ENCODE data around the gene CCL4L2. TPM values are rescaled to one million over a fixed set of nuclear protein-coding genes. Genes with fewer than 3 reads are reported as not detected.
"Not testable (repeated sequence)": the region's sequence is repeated elsewhere in the genome, so short reads cannot be mapped to it uniquely, and the experiment has no call there.

The CCL4L2 gene
- total RNA-seq, 1 donor from 2014 or later: 19.3 TPM

DNA sequence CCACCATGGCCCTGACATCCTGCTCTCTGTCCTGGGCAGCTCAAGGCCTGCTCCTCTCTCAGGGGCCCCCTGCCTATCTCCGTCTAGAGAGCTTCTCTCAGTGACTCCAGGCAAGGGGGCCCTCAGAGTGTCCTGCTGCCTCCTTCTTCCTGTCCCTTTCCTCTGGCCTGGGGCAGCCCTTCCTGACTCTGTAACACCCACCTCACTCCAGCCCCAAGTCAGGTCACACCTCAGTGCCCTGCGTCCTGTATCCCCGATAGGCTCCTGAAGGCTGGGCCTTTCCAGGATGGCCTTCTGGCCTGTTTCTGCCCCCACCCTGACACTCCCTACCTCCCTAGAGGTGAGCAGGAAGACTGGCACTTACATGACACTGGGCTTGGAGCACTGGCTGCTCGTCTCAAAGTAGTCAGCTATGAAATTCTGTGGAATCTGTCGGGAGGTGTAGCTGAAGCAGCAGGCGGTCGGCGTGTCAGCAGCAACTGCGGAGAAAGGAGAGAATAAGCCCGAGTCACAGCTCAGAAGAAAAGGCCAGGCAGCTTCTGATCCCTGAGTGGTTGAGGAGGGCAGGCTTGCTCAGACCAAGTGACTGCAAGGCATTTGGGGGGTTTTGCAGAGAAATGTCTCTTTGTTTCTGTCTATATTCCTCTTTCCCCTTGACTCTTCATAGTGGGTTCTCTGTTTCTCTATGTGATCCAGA, 15.3 kb upstream of the CCL4L2 start:
- no peak for DNase-seq

DNA sequence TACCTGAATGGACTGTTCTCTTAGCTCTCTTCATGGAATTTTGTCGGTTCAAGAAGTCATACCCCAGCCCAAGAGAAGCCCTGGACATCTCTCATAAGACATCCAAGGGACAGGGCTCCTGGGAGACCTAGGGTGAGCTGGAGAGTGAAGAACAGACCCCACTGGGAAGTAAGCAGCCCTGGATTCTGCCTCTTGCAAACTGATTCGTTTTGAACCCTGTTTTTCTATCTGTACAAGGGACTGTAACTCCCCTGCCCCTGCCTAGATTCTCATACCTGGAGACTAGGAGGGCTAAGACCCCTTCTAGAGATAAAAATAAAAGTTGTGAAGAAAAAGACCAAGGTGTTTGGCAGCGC, 14.8 kb upstream of the CCL4L2 start:
- DNase-seq: no peak

DNA sequence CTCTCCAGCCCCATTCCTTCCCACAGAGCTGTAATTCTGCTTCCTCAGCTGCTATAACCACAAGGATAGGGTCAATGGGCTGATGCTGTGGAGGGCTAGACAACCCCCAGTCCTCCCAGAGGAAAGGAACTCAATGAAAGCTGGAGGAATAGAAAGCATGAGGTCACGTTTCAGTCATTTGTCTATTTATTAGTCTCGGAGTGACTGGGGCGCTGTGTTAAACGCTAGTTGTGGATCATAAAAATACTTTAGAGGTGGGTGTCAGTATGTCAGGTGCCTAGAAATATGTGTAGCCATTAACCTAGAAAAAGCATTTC, 13.5 kb upstream of the CCL4L2 start:
- no peak for DNase-seq

DNA sequence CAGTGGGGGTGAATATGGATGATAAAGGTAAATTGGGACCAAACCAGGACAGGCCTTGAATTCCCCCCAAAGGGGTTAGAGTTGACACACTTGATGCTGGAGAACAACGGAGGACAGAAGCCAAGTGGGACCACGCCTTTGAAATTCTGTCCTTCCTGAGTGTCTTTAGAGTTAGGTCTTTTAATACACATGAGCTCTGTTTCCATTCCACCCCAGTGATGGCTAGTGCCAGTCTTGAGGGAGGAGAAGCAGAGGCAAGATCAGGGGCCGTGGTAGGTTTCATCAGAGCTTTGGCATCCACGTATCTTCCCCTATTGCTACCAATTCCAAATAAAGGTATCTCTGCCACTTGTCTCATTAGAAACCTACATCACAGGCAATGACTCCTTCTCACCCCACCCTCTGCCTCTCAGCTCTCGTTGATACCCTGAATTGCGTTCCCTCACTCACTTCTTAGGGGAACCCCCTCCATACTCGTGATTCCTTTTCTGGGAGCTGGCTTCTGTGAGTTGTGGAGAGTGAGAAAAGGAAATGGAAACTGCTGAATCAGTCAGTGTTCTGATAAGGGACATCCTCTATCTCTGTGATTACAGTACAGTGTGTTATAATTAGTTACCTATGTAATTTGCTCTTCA, 11.9 kb upstream of the CCL4L2 start:
- DNase-seq: no peak

DNA sequence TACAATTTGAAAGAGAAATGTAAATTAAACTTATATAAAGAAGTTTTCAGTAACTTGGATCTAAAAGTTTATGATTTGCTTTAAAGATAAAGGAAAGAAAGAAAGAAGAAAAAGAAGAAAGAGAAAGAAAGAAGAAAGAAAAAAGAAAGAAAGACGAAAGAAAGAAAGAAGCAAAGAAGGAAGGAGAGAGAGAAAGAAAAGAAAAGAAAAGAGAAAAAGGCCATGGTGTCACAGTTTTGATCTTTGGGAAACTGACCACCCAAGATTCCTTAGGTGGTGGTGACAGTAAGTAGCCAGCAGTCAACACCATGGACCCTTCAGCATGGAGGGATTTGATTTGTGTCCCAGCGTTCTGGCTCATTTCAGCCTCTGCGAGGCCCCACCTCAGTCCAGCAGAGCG, 9.8 kb upstream of the CCL4L2 start:
- not testable (repeated sequence) for DNase-seq

DNA sequence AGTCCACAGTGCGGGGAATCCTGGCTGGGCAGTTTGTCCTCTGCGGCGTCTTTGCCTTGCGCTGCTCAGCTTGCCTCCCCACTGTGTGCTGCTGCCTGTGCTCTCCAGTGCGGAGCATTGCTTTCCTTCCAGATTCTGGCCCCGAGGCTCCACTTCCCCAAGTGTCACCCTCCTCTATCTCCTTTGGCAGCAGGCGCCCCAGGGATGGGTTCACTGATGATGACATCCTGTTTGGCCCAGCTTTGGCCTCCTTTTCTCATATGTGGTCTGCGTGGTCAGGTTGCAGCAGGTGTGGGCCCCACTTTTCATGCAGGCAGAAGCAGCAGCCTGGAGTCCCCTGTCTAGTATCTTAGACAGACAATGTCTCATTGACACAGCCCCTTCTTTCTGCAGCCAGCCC, 9.4 kb upstream of the CCL4L2 start:
- DNase-seq: not testable (repeated sequence)

DNA sequence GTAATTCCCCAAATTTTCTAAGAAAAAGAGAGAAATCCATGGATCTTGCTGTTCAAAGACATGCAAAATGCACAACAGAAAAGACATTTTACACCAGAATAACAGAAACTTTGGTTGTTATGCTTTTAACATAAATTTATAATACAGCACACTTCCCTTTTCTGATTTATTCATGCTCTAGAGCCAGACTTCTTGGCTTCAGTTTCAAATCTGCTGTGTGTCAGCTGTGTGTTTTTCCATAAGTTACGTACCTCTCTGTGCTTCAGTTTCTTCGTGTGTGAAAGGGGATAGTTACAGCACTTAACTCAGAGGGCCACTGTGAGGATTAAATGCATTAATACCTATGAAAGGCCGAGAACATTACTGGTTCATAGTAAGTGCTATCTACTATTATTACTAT, 7.5 kb upstream of the CCL4L2 start:
- DNase-seq: no peak

DNA sequence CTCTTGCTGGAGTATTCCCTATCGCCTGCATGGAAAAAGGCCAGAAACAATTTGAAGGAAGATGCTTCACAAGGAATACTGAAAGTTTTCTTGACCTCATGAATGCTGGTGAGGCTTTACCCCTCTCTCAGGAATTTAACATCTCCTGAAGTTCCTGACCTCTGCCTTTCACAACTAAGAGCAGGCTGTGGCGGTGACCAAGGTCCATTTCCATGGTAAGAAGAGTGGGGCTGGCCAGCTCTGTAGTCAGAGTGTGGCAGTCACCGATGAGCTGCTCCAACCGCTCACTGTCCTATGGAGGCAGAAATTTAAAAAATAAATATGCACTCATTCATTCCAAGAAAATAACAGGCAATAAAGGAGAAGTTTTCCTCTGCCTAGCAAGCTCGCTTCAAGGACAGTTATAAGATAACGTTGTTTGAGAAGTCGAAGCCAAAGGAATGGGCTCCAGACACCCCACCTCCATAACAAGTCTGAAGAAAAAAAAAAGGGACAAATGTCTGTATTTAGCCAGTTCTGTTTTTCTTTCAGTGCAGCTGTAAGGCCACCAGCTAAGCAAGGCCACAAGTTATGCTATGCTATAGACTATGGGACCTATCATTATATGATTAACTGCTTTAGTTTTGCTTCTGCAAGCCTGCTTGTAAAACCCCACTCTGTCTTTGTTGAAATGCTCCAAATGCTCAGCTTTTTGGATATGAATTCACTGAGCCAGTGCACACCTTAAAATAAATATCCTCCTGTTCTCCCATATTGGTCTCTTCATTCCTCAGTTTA, 6.0 kb upstream of the CCL4L2 start:
- DNase-seq: no peak

DNA sequence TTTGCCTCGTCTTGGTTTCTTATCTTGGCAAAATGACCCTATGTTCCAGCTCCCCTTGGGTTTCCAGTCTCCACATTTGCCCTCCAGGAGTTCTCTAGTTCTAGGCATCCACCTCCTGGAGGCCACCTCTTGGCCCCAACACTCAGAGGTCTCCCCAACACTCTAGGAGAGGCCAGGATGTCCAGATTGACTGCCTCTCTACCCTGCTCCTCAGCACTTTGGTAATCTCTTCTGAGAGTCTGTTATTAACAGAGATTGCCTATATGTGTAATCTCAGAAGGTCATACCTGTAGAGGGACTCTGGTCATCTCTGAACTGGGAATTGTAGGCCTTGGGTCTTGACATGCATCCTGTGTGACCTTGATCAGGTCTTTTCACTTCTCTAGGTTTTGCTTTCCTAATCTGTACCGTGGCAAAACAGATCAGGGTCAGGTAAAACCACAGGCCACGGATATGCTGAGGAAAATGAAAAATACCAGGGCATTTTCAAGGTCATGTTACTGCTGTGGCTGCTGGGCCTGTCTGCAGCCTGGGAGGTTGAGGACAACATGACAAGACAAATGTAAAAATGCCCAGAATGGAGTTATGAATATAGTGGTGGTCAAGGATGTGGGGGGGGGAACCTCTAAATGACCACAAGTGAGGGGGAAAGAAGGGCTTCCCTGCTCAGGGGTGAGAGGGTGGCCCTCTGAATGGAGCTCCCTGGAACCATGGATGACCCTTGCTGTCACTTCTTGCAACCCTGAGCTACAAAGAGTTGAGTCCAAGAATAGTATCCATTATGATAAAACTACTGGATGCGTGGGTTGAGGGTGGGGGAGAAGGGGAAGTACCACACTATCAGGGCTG, 5.0 kb upstream of the CCL4L2 start:
- DNase-seq: no peak

DNA sequence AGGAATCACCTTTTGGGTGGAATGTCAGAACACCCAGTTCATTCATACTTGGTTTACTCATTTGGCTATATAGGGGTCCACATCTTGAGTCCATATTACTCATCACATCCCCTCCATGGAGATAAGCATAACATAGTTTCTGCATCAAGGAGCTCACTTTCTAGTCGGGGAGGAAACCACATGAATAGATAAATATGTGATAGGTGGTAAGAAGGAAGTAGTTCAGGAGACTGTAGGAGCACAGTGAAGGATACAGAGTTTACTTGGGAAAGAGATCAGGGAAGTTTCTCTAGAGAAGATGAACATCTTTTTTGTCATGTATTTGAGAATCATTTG, 4.4 kb upstream of the CCL4L2 start:
- not testable (repeated sequence) for DNase-seq

DNA sequence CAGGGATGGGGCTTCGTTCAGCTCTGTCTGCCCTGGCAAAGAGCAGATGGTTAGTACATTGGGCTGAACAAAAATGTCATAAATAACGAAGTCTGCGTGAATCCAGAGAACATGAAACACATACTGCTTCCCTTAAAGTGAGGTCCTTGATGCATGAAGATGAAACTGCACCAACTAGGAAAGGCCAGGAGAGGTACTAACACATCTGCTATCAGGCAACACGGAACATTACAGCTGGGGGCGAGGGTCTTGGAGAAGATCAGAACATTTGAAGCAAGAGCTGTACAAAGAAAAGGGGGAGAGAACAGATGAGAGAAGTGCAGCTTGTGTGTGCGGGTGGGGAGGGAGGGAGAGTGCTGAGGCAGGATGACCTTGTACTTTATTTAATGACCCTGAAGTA, 3.5 kb upstream of the CCL4L2 start:
- DNase-seq: not testable (repeated sequence)

DNA sequence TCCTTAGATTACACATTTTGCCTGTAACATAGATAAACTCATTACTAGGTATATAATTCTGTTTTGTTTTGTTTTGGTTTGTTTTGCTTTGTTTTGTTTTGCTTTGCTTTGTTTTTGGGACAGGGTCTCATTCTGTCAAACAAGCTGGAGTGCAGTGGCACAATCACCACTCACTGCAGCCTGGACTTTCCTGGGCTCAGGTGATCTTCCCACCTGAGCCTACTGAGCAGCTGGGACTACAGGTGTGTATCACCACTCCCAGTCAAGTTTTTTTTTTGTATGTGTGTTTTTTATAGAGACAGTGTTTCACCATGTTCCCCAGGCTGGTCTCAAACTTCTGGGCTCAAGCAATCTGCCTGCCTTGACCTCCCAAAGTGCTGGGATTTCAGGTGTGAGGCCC, 1.3 kb upstream of the CCL4L2 start:
- no peak for DNase-seq

DNA sequence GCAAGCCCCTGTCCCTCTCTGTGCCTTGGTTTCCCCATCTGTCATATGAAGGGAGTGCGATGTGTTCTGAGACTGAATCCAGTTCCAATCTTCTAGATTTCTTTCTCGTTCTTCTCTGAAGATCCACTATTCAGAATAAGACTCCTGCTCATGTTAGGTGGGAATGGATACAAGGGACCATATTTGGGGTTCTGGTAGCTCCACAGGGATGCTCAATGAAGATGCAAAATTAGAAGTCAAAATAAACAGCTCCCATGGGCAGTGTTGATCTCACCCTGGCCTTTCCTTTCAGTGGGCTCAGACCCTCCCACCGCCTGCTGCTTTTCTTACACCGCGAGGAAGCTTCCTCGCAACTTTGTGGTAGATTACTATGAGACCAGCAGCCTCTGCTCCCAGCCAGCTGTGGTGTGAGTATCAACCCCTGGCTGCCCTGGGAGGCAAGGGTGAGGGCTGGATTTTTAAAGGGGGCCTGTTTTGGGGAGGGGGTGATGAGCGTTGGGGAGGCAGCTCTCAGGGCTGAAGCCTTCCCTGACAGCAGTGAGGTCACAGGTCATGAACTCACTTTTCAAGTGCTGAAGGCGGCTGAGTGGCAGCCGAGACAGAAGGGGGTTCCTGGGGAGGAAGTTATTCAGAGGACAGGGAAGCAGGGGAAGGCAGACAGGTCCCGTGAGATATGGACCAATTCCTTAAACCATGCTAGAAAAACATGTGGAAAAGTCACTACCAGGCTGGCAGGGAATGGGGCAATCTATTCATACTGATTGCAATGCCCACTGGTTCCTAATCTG, 815 bp downstream of the CCL4L2 start:
- DNase-seq: not testable (repeated sequence)

DNA sequence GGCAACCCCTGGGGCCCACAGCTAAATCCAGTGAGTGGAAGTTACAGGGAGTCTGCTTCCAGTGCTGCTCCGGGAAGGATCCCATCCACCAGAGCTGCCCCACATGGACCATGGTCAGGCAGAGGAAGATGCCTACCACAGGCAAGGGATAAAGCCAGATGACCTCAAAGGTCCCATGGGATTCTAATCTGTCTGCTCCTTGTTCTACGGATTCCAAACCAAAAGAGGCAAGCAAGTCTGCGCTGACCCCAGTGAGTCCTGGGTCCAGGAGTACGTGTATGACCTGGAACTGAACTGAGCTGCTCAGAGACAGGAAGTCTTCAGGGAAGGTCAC, 1.4 kb downstream of the CCL4L2 start:
- DNase-seq: no peak

DNA sequence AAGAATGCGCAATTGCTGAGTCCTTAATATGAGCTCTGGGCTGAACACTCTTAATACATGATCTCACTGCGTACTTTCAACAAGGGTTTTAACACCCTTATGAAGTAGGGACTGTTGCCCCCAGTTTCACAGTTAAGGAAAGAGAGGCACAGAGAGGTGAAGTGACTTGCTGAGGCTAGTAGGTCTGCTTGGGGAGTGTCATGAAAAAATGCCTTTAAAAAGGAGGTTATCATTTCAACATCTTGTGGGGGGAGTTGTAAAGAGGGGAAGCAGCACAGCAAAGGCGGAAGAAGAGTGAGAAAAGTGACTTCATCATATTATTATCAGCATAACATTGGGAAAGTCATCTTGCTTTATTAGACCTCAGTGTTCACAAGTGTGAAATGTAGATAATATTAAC, 2.1 kb downstream of the CCL4L2 start:
- DNase-seq: no peak

DNA sequence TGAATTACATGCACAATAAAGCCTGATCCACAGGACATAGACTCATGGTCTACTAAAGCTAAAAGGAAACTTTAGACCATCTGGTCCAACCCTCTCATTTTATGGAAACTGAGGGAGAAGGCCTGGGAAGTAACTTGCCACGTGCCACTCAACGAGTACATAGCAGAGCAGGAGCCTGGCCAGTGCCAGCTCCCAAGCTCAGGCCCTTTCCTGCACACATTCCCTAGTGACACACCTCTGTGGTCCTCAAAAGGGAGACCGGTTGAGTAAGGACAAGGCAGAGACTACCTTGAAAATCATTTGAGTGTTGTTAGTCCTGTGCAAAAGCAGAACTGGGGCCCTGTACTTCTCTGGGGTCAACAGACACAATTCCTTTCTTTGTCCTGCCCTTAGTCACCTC, 2.8 kb downstream of the CCL4L2 start:
- DNase-seq: no peak

DNA sequence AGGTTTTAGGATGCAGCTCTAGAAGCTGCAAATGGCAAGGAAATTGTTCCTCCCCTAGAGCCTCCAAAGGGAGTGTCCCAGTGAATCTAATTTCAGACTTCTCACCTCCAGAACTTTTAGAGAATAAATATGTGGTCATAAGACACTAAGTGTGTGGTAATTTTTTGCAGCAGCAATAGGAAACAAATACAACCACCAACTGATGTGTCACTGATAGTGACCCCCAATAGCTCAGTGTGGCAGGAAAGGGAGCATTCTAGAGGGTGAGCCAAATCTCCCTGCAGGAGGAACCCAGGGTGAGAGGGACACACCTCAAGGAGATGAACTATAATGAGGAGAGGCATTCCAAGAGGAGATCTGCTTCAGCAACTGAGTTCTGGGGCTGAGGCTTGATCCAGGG, 4.1 kb downstream of the CCL4L2 start:
- DNase-seq: no peak

DNA sequence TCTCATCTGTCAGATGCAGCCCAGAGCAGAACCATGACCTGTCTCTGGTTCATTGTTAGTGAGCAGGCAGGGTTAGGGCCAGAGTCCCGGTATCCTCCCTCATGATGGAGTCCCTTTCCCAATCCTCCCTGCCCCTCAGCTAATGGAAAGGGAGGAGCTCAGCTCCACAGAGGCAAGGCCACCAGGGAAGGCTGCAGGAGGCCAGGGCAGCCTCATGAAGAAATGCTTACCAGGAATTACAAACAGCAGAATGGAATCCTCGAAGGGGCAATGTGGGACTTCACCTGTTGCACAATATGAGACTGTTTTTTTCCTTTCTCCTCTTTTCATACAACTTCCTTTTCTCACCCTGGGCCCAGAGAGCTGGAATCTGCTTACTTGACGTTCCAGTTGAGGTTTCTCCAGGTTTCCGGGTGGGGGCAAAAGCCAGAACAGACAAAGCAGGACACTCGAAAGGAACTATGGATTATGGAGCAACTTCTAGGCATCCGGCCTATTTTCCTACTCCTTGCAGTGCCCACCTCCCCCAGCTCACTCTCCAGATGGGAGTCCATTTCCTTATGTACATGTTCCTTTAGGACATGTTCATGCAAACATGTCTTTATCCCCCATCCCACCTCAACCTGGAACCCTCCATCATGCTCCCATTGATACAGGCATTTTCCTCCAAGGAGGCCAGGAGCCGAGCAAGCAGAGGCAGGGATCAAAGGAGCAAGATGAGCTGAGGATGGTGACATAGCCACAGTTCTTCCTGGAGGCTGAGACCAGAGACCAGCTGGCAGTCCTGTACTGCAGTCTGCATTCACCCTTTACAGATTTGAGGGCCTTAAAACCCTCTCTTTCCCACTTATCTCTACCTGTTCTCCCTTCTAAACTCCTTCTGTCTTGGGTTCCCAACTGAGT, 4.8 kb downstream of the CCL4L2 start:
- not testable (repeated sequence) for DNase-seq

DNA sequence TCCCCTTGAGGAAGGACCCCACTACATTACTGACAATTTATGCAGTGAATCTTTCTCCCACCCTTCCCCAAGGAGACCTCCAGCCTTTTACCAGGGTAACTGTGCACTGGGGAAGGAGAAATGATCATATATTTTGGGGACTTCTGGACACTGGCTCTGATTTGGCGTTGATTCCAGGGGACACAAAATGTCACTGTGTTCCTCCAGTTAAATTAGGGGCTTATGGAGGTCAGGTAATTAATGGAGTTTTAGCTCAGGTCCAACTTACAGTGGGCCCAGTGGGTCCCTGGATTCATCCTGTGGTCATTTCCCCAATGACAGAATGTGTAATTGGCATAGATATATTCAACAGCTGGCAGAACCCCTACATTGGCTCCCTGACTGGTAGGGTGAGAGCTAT, 8.7 kb downstream of the CCL4L2 start:
- not testable (repeated sequence) for DNase-seq

DNA sequence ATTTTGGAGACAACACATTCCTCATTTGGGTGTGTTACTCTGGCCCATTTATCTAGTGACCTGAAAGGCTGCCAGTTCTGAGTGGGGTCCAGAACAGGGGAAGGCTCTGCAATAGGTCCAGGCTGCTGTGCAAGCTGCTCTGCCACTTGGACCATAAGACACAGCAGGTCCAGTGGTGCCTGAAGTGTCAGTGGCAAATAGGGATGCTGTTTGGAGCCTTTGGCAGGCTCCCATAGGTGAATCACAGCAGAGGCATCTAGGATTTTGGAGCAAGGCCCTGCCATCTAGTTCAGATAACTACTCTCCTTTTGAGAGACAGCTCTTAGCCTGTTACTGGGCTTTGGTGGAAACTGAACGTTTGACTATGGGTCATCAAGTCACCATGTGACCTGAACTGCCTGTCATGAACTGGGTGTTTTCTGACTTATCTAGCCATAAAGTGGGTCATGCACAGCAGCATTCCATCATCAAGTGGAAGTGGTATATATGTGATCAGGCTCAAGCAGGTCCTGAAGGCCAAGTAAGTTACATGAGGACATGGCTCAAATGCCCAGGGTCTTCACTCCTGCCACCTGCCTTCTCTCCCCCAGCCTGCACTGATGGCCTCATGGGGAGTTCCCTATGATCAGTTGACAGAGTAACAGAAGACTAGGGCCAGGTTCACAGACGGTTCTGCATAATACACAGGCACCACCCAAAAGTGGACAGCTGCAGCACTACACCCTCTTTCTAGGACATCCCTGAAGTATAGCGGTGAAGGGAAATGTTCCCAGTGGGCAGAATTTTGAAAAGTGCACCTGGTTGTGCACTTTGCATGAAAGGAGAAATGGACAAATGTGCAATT, 10.1 kb downstream of the CCL4L2 start:
- not testable (repeated sequence) for DNase-seq

All from skin of body (tissue), 2 donors.